MM.1S (cell line): ENCODE data around the gene SOX21.

Experiments used
- CTCF ChIP-seq: fragments of 300-600 bp; sonication (generic); IDR thresholded peaks from 2 replicates; pipeline ENCODE4 v1.5.1; 2016; ENCODE audit warnings: antibody characterized with exemption, low read length, mixed read lengths
- EZH2 ChIP-seq: fragments of 300-600 bp; sonication (generic); optimal IDR thresholded peaks from 2 replicates; pipeline ENCODE3; 2017; ENCODE audit warnings: low read depth, mild to moderate bottlenecking, antibody characterized with exemption, low read length, mixed read lengths

GRCh38 chr13:94710881-94711560 lies 1.3 kb downstream of the SOX21 start:
- TF ChIP-seq EZH2 = no peak
- no peak for TF ChIP-seq CTCF
